ENCODE results near the gene HS6ST1. TPM values are rescaled to one million over a fixed set of nuclear protein-coding genes. Genes with fewer than 3 reads are reported as not detected.

The HS6ST1 gene
- total RNA-seq, 6 experiments from 2014 or later, result 18.5 to 27.2 (median 24.3) TPM

- H3K4me1 Mint-ChIP-seq (ENCODE audit: low read depth), result peaks cover 20% of the 10 kb centered on the region
- H3K27ac Mint-ChIP-seq, result no peak overlapping the region
- TF ChIP-seq CTCF (IDR thresholded peaks at IDR 0.05), result no peak
- no peak overlapping the region for H3K4me3 Mint-ChIP-seq
- peaks cover 4% of the 10 kb centered on the region for H3K27me3 Mint-ChIP-seq (ENCODE audit: insufficient read depth)
- H3K36me3 Mint-ChIP-seq (ENCODE audit: low read depth), result peaks cover 7% of the 10 kb centered on the region; the same call in 1 of the 2 replicates
- no peak for DNase-seq
- H3K9me3 Mint-ChIP-seq, result peaks cover 8% of the 10 kb centered on the region; the same call in 1 of the 2 replicates
Observed at GRCh38 chr2:128347171-128347558, 28.5 kb upstream of the HS6ST1 start.

- H3K27ac Mint-ChIP-seq, result no peak overlapping the region
- DNase-seq, result no peak
- H3K27me3 Mint-ChIP-seq (ENCODE audit: insufficient read depth), result peaks cover 4% of the 10 kb centered on the region
Observed at GRCh38 chr2:128346291-128347170, 27.9 kb upstream of the HS6ST1 start.

GRCh38 chr2:128345436-128346165 is 26.9 kb upstream of the HS6ST1 start:
- Mint-ChIP-seq H3K9me3 (no peaks in the 10 kb centered on the region), H3K36me3 (ENCODE audit: low read depth) (peaks cover 7% of the 10 kb centered on the region; the same call in 1 of the 2 replicates)

More at GRCh38 chr2:128346291-128347170, 27.9 kb upstream of the HS6ST1 start:
- Mint-ChIP-seq H3K4me3 (no peak overlapping the region), H3K9me3 (peaks cover 4% of the 10 kb centered on the region; the same call in 1 of the 2 replicates), H3K36me3 (ENCODE audit: low read depth) (peaks cover 7% of the 10 kb centered on the region; the same call in 1 of the 2 replicates), H3K4me1 (ENCODE audit: low read depth) (peaks cover 21% of the 10 kb centered on the region)
- TF ChIP-seq CTCF (IDR thresholded peaks at IDR 0.05), result no peak

GRCh38 chr2:128344101-128344500 is 25.4 kb upstream of the HS6ST1 start:
- H3K27ac Mint-ChIP-seq, result no peak overlapping the region
- no peak for DNase-seq
- 0 out of 2 replicates have a peak, but pooled peaks cover 4% of the 10 kb centered on the region for H3K9me3 Mint-ChIP-seq
- H3K27me3 Mint-ChIP-seq (ENCODE audit: insufficient read depth), result peaks cover 2% of the 10 kb centered on the region; the same call in 1 of the 2 replicates
- peaks cover 21% of the 10 kb centered on the region for H3K4me1 Mint-ChIP-seq (ENCODE audit: low read depth)
- no peak for TF ChIP-seq CTCF (IDR thresholded peaks at IDR 0.05)
- no peak overlapping the region for H3K4me3 Mint-ChIP-seq
- peaks cover 7% of the 10 kb centered on the region; the same call in 1 of the 2 replicates for H3K36me3 Mint-ChIP-seq (ENCODE audit: low read depth)

More at GRCh38 chr2:128345436-128346165, 26.9 kb upstream of the HS6ST1 start:
- H3K4me3 Mint-ChIP-seq, result no peak overlapping the region
- no peak overlapping the region for H3K27ac Mint-ChIP-seq
- H3K4me1 Mint-ChIP-seq (ENCODE audit: low read depth), result peaks cover 21% of the 10 kb centered on the region
- TF ChIP-seq CTCF (IDR thresholded peaks at IDR 0.05), result no peak
- peaks cover 4% of the 10 kb centered on the region for H3K27me3 Mint-ChIP-seq (ENCODE audit: insufficient read depth)
- DNase-seq, result no peak

GRCh38 chr2:128343459-128343858 is 24.8 kb upstream of the HS6ST1 start:
- no peak overlapping the region for H3K4me3 Mint-ChIP-seq
- no peak for DNase-seq
- peaks cover 4% of the 10 kb centered on the region; the same call in 1 of the 2 replicates for H3K9me3 Mint-ChIP-seq
- H3K27me3 Mint-ChIP-seq (ENCODE audit: insufficient read depth), result peaks cover 2% of the 10 kb centered on the region; the same call in 1 of the 2 replicates
- no peak overlapping the region for H3K27ac Mint-ChIP-seq
- TF ChIP-seq CTCF (IDR thresholded peaks at IDR 0.05), result no peak
- H3K36me3 Mint-ChIP-seq (ENCODE audit: low read depth), result peaks cover 7% of the 10 kb centered on the region; the same call in 1 of the 2 replicates
- H3K4me1 Mint-ChIP-seq (ENCODE audit: low read depth), result peaks cover 17% of the 10 kb centered on the region
